HG02884 (cell line): ENCODE results near the gene APOC1.
"Not testable (repeated sequence)": the region's sequence is repeated elsewhere in the genome, so short reads cannot be mapped to it uniquely, and the experiment has no call there.

Experiments
- ATAC-seq: cut with Tn5 transposase; IDR thresholded peaks from one replicate; pipeline ENCODE4 v1.9.1; 2021; ENCODE audit warnings: mild to moderate bottlenecking, moderate library complexity; ENCODE audit not compliant: unreplicated experiment

Gene APOC1

DNA sequence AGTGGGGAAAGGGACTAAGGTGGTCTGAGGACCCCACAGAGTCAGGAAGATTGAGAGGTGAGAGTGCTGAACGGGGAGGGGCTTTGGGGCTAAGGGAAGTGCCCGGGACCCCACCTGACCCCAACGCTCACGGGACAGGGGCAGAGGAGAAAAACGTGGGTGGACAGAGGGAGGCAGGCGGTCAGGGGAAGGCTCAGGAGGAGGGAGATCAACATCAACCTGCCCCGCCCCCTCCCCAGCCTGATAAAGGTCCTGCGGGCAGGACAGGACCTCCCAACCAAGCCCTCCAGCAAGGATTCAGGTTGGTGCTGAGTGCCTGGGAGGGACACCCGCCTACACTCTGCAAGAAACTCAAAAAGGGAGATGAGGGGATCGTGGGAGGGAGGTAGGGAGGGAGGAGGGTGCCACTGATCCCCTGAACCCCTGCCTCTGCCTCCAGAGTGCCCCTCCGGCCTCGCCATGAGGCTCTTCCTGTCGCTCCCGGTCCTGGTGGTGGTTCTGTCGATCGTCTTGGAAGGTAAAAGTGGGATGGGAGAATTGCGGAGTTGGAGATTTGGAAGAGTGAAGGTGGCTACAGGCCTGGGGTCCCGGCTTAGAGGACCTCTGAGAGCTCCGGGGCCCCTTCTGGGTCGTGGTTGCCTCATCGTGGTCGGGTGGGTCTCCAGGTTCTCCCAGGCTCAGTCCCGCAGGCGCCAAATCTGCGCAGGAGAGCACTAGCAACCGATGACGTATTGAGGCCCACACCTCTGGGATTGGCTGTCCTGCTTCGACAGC is at the start of gene APOC1:
Gene APOC1 (plus strand): TSS at position 176 of the 774 bp plus-strand sequence. CDS start 284 bp downstream, at position 460.
- peak; percentile 96 for ATAC-seq

DNA sequence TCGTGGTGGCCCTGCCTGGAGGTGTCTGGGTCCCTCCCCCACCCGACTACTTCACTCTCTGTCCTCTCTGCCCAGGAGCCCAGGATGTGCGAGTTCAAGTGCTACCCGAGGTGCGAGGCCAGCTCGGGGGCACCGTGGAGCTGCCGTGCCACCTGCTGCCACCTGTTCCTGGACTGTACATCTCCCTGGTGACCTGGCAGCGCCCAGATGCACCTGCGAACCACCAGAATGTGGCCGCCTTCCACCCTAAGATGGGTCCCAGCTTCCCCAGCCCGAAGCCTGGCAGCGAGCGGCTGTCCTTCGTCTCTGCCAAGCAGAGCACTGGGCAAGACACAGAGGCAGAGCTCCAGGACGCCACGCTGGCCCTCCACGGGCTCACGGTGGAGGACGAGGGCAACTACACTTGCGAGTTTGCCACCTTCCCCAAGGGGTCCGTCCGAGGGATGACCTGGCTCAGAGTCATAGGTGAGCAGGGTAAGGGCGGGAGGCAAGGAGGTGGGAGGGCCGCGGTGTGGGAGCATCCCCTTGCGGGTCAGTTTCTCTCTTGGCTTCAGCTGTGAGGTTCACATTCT is 49.1 kb upstream of the APOC1 start:
- no peak for ATAC-seq

DNA sequence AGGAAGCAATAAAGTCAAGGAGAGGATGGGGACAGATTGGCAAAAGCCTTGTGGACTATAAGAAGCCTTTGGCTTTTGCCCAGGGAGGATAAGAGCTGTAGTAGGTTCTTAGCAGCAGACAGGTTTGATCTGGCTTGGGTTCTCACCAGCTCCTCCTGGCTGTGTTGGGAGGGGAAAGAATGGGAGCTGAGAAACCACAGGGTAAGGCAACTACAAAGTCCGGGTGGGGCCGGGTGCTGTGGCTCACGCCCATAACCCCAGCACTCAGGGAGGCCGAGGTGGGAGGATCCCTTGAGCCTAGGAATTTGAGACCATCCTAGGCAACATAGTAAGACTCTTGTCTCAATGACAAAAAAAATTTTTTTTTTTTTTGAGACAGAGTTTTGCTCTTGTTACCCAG is 47.7 kb upstream of the APOC1 start:
- no peak for ATAC-seq

DNA sequence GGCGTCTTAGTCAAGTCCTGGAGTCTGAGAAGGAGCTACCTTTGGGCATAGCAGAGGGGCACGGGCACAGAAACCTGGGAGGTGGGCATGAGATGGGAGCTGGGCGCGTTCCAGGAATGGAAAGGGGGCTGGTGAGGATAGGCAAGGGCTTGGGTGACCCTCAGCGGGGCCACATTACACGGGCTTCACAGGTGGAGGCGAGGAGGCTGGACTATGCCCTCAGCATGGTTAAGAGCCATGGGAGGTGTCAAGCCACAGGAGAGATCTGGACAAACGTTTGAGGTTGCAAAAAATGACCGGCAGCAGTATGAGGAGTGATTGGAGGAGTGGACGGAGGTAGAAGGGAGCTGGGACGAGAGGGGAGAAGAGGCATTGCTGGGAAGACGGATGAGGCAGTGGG is 46.8 kb upstream of the APOC1 start:
- no peak for ATAC-seq

DNA sequence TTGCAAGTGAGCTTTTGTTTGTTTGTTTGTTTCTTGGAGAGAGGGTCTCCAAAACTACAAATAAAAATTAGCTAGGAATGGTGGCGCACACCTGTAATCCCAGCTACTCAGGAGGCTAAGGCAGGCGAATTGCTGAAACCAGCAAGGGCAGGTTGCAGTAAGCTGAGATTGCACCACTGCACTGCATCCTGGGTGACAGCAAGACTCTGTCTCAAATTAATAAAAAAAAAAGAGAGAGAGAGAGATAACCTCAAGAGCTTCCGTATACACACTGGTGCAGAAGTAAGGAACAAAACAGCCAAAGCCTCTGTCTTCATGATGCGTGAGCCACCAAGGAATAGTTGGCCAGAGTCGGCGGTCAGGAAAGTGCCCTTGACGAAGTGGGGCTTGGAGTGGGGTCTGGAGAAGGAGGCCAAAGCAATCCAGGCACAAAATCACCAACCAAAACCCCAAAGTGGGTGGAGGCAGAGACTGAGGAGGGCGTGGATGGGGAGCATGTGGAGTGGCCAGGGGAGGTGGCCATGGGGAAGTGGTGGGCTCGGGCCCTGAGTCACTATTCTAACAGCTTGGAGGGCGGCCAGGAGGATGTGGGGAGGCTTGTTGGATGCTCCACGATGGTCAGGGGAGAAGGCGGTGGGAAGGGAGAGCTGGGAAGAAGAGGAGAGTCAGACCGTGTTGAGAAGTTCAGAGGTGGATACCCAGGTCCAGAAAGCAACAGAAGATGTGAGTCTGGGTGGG is 44.5 kb upstream of the APOC1 start:
- no peak for ATAC-seq

DNA sequence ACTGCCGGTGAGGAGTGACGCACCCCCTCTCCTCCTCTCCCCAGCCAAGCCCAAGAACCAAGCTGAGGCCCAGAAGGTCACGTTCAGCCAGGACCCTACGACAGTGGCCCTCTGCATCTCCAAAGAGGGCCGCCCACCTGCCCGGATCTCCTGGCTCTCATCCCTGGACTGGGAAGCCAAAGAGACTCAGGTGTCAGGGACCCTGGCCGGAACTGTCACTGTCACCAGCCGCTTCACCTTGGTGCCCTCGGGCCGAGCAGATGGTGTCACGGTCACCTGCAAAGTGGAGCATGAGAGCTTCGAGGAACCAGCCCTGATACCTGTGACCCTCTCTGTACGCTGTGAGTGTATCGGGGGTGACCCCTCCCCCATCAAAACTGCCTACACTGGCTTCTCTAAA is 42.6 kb upstream of the APOC1 start:
- ATAC-seq: no peak

DNA sequence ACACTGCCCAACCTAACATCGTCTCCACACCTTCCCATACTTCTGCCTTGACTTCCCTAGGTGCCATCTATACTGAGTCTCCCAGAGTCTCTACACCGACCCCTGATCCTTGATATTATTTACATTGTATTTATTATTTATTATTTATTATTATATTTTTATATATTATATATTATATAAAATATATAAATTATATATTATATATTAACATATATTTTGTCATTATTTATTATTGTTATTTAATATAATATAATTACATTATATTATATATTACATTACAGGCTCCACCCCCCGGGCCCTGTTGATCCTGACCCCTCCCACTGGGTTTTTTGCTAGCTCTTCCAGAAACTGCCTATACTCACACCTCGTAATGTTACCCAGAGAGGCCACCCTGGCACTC is 41.7 kb upstream of the APOC1 start:
- no peak for ATAC-seq

DNA sequence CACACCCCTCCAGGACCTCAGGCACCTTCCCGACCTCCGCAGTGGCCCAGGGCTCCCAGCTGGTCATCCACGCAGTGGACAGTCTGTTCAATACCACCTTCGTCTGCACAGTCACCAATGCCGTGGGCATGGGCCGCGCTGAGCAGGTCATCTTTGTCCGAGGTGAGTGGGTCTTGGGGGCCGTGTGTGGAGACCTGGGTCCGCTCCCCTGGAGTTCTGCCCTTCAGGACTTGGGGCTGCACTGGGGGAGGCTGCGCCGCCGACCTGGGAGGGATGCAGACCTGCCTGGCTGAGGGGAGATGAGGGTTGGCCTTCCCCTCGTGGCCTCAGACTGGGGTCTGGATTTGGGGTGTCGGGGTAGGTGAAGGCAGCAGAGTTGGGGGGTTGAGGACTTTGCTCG is 40.1 kb upstream of the APOC1 start:
- no peak for ATAC-seq

DNA sequence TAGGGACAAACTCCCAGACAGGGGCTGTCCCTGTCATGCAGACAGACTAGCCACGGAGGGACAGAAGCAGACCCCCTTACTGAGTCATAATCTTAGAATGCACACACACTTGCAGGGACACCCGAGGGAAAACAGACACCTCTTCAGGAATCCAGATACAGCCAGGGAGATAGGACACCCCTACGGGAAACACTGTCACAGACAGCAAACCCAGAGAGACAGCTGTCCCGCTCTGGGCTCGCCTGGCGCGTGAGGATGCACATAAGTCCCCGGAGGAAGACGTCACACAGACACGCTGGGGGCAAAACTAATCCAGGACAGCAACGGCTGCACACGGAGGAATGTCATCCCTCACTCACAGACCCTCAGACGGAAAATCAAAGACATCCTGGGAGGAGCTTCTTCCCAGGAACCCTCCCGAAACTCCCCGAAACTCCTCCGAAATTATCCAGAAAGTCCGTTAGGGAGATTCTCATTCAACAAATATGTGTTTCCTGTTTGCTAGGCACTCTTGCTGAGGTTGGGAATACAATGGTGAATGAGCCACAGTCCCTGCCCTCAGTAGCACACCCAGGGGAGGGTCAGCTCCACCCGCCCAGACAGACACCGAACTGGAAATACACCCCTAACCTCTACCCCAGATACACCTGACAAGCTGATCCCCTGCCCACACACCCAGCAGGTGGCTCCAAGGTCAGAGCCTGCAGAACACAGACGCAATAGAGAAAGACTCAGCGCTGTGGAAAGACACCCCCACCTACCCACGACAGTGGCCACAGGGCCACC is 38.5 kb upstream of the APOC1 start:
- no peak for ATAC-seq

DNA sequence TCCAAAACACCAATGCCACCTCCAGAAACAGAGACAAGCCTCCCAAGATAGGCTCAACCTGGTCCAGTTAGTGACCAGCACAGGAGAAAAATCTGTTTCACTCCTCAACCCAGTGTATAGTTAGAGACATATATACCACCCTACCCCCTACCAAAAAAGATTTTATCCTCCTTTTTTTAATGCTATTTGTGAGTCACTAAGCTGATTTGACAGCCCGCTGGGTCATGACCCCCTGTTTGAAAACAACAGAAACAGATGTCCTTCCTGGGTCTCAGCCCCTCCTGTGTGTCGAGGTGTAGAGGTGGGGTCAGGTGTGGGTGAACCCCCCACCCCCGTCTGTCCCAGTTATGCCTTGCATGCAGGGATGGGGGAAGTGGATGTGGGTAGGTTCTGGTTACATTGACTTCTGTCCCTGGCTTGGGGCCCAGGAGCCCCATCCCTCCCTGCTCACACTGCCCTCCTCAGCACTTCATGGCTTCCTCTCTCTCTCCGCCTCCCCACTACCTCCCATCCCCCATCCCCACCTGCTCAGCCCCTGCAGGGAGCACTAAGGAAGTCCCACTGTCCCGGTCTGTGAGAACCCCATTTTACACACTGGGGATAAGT is 37.4 kb upstream of the APOC1 start:
- ATAC-seq: no peak

DNA sequence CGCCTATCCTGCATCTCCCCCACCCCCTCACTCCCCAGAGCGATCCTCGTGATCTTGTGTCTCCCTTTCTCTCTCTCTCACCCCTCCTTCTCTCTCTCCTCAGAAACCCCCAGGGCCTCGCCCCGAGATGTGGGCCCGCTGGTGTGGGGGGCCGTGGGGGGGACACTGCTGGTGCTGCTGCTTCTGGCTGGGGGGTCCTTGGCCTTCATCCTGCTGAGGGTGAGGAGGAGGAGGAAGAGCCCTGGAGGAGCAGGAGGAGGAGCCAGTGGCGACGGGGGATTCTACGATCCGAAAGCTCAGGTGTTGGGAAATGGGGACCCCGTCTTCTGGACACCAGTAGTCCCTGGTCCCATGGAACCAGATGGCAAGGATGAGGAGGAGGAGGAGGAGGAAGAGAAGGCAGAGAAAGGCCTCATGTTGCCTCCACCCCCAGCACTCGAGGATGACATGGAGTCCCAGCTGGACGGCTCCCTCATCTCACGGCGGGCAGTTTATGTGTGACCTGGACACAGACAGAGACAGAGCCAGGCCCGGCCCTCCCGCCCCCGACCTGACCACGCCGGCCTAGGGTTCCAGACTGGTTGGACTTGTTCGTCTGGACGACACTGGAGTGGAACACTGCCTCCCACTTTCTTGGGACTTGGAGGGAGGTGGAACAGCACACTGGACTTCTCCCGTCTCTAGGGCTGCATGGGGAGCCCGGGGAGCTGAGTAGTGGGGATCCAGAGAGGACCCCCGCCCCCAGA is 36.1 kb upstream of the APOC1 start:
- no peak for ATAC-seq

DNA sequence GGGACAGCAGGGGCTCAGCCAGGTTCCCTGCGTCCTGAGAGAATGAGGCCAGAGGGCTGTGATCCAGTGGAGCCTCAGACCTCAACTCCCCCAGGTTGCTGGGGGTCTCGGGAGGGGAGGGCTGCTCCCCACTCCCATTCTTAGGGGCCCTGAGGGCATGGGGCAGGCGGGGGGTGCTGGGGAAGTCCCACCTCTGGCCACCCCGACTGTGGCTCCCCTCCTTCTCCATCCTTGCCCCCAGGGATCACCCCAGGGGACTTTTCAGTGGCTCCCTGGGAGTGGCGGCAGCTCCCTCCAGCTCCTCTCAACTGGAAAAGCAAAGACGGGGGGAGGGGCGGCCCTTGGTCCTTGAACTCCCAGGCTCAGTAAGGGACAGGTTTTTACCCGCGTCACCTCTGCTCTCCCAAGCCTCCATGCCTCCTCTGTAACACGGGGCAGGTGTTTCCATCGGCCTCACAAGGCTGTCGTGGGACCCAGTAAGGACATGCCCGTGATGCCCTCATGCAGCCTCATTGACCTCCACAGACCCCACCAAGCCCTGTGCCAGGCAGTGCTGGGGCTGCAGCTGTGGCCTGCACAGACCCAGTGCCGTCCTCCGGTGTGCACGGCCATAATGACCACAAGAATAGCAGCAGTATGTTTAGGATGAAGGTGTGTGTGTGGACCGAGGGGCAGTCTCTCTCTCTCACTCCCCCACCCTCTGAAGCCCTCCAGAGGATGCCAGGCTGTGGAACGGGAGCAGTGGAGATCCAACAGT is 34.9 kb upstream of the APOC1 start:
- no peak for ATAC-seq

DNA sequence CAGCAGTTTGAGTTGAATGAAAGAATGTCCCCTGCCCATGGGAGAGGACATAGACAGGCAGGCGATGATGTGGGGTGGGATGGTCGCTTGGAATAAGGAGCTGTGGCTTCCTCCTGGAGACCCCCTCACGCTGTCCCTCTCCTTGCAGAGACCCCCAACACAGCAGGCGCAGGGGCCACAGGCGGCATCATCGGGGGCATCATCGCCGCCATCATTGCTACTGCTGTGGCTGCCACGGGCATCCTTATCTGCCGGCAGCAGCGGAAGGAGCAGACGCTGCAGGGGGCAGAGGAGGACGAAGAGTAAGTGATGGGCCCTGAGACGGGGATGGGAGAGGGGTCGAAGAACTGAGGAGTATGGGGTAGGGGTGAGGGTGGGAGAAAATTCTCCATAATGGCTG is 32.3 kb upstream of the APOC1 start:
- no peak for ATAC-seq

DNA sequence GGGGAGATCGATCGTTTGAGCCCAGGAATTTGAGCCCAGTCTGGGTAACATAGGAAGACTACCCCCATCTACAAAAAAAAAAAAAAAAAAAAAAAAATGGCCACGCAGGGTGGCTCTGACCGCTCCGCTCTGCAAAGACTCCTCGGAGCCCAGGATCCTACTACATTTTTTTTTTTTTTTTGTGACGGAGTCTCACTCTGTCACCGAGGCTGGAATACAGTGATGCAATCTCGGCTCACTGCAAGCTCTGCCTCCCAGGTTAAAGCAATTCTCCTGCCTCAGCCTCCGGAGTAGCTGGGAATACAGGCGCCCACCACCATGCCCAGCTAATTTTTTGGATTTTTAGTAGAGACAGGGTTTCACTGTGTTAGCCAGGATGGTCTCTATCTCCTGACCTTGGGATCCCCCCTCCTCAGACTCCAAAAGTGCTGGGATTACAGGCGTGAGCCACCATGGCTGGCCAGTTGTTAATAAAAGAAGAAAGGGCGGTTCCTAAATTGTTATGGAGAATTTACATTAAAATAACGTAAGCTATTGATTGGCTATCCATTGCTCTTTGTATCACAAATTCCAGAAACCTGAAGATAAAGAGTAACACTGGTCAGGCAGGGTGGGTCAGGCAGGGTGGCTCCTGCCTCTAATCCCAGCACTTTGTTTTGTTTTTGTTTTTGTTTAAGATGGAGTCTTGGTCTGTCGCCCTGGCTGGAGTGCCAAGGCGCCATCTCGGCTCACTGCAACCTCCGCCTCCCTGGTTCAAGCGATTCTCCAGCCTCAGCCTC is 31.6 kb upstream of the APOC1 start:
- not testable (repeated sequence) for ATAC-seq

DNA sequence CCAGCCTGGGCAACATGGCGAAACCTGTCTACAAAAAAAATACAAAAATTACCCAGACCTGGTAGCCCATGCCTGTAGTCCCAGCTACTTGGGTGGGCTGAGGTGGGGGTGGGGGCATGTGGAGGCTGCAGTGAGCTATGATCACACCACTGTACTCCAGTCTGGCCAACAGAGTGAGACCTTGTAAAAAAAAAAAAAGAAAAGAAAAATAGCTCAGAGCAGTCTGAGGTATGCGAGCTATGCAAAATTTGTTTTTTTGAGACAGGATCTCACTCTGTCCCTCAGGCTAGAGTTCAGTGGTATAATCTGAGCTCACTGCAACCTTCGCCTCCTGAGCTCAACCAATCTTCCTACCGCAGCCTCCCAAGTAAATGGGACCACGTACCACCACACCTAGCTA is 30.5 kb upstream of the APOC1 start:
- no peak for ATAC-seq

DNA sequence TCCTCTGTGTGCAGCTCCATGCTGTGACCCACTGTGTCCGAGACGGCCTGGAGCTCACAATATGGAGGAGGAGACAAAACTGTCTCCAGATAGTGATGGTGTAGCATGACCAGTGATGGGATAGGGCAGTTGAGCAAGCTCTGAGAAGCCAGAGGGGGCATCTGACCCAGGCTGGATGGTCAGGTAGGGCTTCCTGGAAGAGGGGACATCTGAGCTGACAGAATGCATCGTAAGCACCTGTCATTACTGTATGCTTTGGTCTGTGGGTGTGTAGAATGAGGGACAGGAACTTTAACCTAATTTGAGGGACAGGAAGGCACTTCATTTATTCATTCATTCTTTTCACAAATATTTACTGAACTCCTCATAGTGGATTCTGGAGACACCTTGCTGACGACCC is 29.8 kb upstream of the APOC1 start:
- ATAC-seq: no peak

DNA sequence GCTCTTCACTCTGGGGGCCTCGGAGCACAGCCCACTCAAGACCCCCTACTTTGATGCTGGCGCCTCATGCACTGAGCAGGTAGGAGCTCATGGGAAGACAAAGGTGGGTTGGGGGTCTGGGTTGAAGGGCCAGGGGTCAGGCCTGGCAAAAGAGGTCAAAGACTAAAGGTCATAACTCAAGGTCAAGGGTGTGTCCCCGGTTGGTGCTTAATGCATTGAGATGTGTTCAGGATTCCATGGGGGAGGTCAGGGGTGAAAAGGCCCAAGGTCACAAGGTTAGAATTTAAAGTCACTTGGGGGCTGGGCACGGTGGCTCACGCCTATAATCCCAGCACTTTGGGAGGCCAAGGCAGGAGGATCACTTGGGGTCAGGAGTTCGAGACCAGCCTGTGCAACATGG is 28.3 kb upstream of the APOC1 start:
- ATAC-seq: no peak

DNA sequence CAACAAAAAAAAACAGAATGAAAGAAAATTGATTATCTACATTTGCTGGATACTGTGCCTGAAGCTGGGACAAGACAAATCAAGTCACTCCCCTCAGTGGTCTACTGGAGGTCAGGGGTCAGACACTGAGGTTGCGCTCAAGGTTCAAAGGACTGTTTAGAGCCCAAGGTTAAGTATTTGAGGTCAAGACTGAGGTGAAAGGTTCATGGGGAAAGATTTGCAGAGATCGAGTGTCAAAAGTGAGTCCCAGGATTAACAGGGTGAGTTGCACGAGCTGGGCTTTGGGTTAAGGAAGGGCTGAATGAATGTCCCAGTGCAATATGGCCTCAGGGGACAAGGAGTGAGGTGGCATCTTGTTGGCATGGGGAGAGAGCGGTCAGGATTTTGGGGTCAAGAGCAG is 26.8 kb upstream of the APOC1 start:
- no peak for ATAC-seq

DNA sequence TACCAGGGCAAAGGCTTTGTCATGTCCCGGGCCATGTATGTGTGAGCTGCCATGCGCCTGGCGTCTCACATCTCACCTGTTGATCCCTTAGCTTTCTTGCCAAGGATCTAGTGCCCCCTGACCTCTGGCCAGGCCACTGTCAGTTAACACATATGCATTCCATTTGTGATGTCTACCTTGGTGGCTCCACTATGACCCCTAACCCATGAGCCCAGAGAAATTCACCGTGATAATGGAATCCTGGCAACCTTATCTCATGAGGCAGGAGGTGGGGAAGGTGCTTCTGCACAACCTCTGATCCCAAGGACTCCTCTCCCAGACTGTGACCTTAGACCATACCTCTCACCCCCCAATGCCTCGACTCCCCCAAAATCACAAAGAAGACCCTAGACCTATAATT is 26.1 kb upstream of the APOC1 start:
- ATAC-seq: not testable (repeated sequence)
